ENCODE measurements around the gene TMC6. TPM values are rescaled to one million over a fixed set of nuclear protein-coding genes. Genes with fewer than 3 reads are reported as not detected.
A peak's percentile ranks its signal among the peaks of the same experiment; 100 is the strongest.

Gene TMC6
- total and polyA plus RNA-seq, 2 of the 13 experiments (the other 11 are each of a cell fraction or from before 2014, with no cell fraction given) = 48.4 to 99.1 TPM

GRCh38 chr17:78105551-78105950 lies 23.0 kb downstream of the TMC6 start (continued):
- TF ChIP-seq ZFP1 (CRISPR knock-in tag; IDR thresholded peaks at IDR 0.05) = no peak
- TF ChIP-seq ZMYM2 (CRISPR knock-in tag; IDR thresholded peaks at IDR 0.05) = no peak
- TF ChIP-seq HNF1B (CRISPR knock-in tag; IDR thresholded peaks at IDR 0.05) = 0 out of 2 replicates have a peak, but pooled peaks have one; percentile 21
- TF ChIP-seq RFX5 (IDR thresholded peaks at IDR 0.05; ENCODE audit: low read depth, low read length) = no peak
- no peak for TF ChIP-seq ZNF274 (CRISPR knock-in tag; IDR thresholded peaks at IDR 0.05)
- TF ChIP-seq ZNF501 (CRISPR knock-in tag; IDR thresholded peaks at IDR 0.05) = no peak
- TF ChIP-seq ZNF276 (CRISPR knock-in tag; IDR thresholded peaks at IDR 0.05; ENCODE audit: low read depth) = no peak
- no peak for TF ChIP-seq HINFP (CRISPR knock-in tag; IDR thresholded peaks at IDR 0.05; ENCODE audit: low read depth)
- no peak for TF ChIP-seq HOXA3 (CRISPR knock-in tag; IDR thresholded peaks at IDR 0.05)
- no peak for TF ChIP-seq ZNF280B (CRISPR knock-in tag; IDR thresholded peaks at IDR 0.05; ENCODE audit: borderline replicate concordance)
- no peak for TF ChIP-seq ZNF761 (CRISPR knock-in tag; conservative IDR thresholded peaks at IDR 0.05)
- no peak for TF ChIP-seq REL (CRISPR knock-in tag; conservative IDR thresholded peaks at IDR 0.05)
- no peak for TF ChIP-seq SKI (IDR thresholded peaks at IDR 0.05; ENCODE audit: partially characterized antibody)
- no peak for TF ChIP-seq ZFP41 (CRISPR knock-in tag; IDR thresholded peaks at IDR 0.05; ENCODE audit: borderline replicate concordance)
- no peak for TF ChIP-seq MLXIP (CRISPR knock-in tag; IDR thresholded peaks at IDR 0.05; ENCODE audit: borderline replicate concordance)
- TF ChIP-seq RXRB (CRISPR knock-in tag; IDR thresholded peaks at IDR 0.05; ENCODE audit: borderline replicate concordance) = peak; percentile 32; the same call in 1 of the 2 replicates
- TF ChIP-seq BCL6 (CRISPR knock-in tag; IDR thresholded peaks at IDR 0.05) = peak; percentile 64; the same call in 1 of the 2 replicates
- TF ChIP-seq RBAK (CRISPR knock-in tag; IDR thresholded peaks at IDR 0.05) = no peak
- TF ChIP-seq HES4 (CRISPR knock-in tag; IDR thresholded peaks at IDR 0.05; ENCODE audit: borderline replicate concordance) = no peak
- no peak for TF ChIP-seq BRF2 (CRISPR knock-in tag; IDR thresholded peaks at IDR 0.05)
- TF ChIP-seq TEAD3 (CRISPR knock-in tag; optimal IDR thresholded peaks at IDR 0.05; ENCODE audit: borderline replicate concordance) = no peak

All from HepG2 (cell line).